ENCODE data around the gene CCDC182.

The CCDC182 gene

GRCh38 chr17:57727630-57728175, 17.4 kb downstream of the CCDC182 start:
- no peak for DNase-seq (ENCODE audit: low read depth)

GRCh38 chr17:57726838-57727237, 18.3 kb downstream of the CCDC182 start:
- no peak for DNase-seq (ENCODE audit: low read depth)

GRCh38 chr17:57726213-57726790, 18.8 kb downstream of the CCDC182 start:
- DNase-seq (ENCODE audit: low read depth): no peak

- DNase-seq (ENCODE audit: low read depth): no peak
Measured at GRCh38 chr17:57724729-57725125, 20.4 kb downstream of the CCDC182 start.

GRCh38 chr17:57724026-57724728, 20.9 kb downstream of the CCDC182 start:
- DNase-seq (ENCODE audit: low read depth): no peak

GRCh38 chr17:57723427-57724025, 21.6 kb downstream of the CCDC182 start:
- no peak for DNase-seq (ENCODE audit: low read depth)

- no peak for DNase-seq (ENCODE audit: low read depth)
Measured at GRCh38 chr17:57722704-57723043, 22.4 kb downstream of the CCDC182 start.

- no peak for DNase-seq (ENCODE audit: low read depth)
Measured at GRCh38 chr17:57721967-57722703, 23.0 kb downstream of the CCDC182 start.

- DNase-seq (ENCODE audit: low read depth): no peak
Measured at GRCh38 chr17:57720386-57721035, 24.6 kb downstream of the CCDC182 start.

GRCh38 chr17:57718878-57719277, 26.2 kb downstream of the CCDC182 start:
- no peak for DNase-seq (ENCODE audit: low read depth)

GRCh38 chr17:57715981-57716380, 29.1 kb downstream of the CCDC182 start:
- no peak for DNase-seq (ENCODE audit: low read depth)

GRCh38 chr17:57714665-57715180, 30.4 kb downstream of the CCDC182 start:
- DNase-seq (ENCODE audit: low read depth): no peak

GRCh38 chr17:57713140-57713539, 32.0 kb downstream of the CCDC182 start:
- no peak for DNase-seq (ENCODE audit: low read depth)

GRCh38 chr17:57708410-57708809, 36.7 kb downstream of the CCDC182 start:
- DNase-seq (ENCODE audit: low read depth): no peak

- no peak for DNase-seq (ENCODE audit: low read depth)
Measured at GRCh38 chr17:57707892-57708291, 37.2 kb downstream of the CCDC182 start.

- DNase-seq (ENCODE audit: low read depth): no peak
Measured at GRCh38 chr17:57706761-57707160, 38.3 kb downstream of the CCDC182 start.

GRCh38 chr17:57705921-57706695, 39.0 kb downstream of the CCDC182 start:
- no peak for DNase-seq (ENCODE audit: low read depth)

GRCh38 chr17:57704448-57704847, 40.7 kb downstream of the CCDC182 start:
- DNase-seq (ENCODE audit: low read depth): no peak

GRCh38 chr17:57703273-57703672, 41.8 kb downstream of the CCDC182 start:
- DNase-seq (ENCODE audit: low read depth): no peak

- DNase-seq (ENCODE audit: low read depth): no peak
Measured at GRCh38 chr17:57701124-57701523, 44.0 kb downstream of the CCDC182 start.

GRCh38 chr17:57699751-57700219, 45.3 kb downstream of the CCDC182 start:
- no peak for DNase-seq (ENCODE audit: low read depth)

Measured in stimulated activated CD8-positive, alpha-beta memory T cell treated with anti-CD3 and anti-CD28 coated beads, Interleukin-4, amount 100 ng/mL, for 24 hours (primary cell).